Esophagus muscularis mucosa (tissue), 4 donors: Measurements from ENCODE around the gene SLAIN1.

ENCODE experiments used
- EP300 ChIP-seq: sonication (generic); formaldehyde crosslinking; IDR thresholded peaks from one replicate; pipeline ENCODE4 v1.6.1; 2017; ENCODE audit warnings: antibody characterized with exemption
- POLR2A ChIP-seq: fragments of 450-650 bp; IDR thresholded peaks from one replicate; pipeline ENCODE4 v1.6.1; 2017; ENCODE audit warnings: antibody characterized with exemption, moderate library complexity, mild to moderate bottlenecking, low read depth
- POLR2AphosphoS5 ChIP-seq, 2 donors: sonication (generic); formaldehyde crosslinking; IDR thresholded peaks; one replicate each; pipeline ENCODE4 v1.6.1; 2017; ENCODE audit warnings: antibody characterized with exemption in 2 of 2
- TF ChIP-seq, protein P1 (sequence below), 3 experiments: fragments of 200-600 bp in 2 of 3; fragments of 450-650 bp in 1 of 3; sonication (generic) in 2 of 3; IDR thresholded peaks; one replicate each; pipeline ENCODE4 v1.5.1; 2017 to 2019; ENCODE audit warnings: antibody characterized with exemption in 3 of 3, mild to moderate bottlenecking in 2 of 3, moderate library complexity in 1 of 3

DNA sequence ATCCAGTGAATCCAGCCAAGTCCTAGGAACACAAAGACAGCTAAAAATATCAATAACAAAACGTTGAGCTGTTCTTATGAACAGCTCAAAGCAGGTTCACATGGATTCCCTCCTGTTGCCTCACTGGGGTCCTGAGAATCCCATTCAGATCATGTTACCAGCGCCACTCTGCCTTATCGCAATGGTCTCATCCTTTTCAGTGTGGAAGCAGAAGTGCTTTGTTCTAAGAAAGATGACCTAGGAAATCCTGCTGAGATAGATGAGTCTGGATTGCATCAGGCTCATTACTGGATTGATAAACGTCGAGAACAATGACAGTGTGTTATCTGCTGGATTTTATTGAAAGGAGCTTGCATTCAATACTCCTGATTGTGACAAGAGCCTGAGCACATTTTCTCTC, 87.0 kb downstream of the SLAIN1 start:
- TF ChIP-seq, protein P1, sequence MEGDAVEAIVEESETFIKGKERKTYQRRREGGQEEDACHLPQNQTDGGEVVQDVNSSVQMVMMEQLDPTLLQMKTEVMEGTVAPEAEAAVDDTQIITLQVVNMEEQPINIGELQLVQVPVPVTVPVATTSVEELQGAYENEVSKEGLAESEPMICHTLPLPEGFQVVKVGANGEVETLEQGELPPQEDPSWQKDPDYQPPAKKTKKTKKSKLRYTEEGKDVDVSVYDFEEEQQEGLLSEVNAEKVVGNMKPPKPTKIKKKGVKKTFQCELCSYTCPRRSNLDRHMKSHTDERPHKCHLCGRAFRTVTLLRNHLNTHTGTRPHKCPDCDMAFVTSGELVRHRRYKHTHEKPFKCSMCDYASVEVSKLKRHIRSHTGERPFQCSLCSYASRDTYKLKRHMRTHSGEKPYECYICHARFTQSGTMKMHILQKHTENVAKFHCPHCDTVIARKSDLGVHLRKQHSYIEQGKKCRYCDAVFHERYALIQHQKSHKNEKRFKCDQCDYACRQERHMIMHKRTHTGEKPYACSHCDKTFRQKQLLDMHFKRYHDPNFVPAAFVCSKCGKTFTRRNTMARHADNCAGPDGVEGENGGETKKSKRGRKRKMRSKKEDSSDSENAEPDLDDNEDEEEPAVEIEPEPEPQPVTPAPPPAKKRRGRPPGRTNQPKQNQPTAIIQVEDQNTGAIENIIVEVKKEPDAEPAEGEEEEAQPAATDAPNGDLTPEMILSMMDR (IDR thresholded peaks at IDR 0.05), result no peak
- TF ChIP-seq POLR2AphosphoS5 (IDR thresholded peaks at IDR 0.05) (no peak), POLR2A (no peak), EP300 (no peak)
